ENCODE results near the gene HOXB7.

GRCh38 chr17:48558831-48559121 is 52.0 kb downstream of the HOXB7 start:
- TF ChIP-seq EZH2phosphoT487 (IDR thresholded peaks at IDR 0.05; ENCODE audit: unreplicated experiment) (no peak), CTCF (conservative IDR thresholded peaks at IDR 0.05; ENCODE audit: low read depth in 2 of 2) (no peak), CREB1 (CRISPR knock-in tag; IDR thresholded peaks at IDR 0.05; ENCODE audit: low read depth) (no peak), JUNB (IDR thresholded peaks at IDR 0.05; ENCODE audit: unreplicated experiment) (no peak), EZH2 (IDR thresholded peaks at IDR 0.05; ENCODE audit: low read depth, unreplicated experiment) (no peak), POLR2AphosphoS5 (IDR thresholded peaks at IDR 0.05; ENCODE audit: low read depth) (no peak), NANOG (IDR thresholded peaks at IDR 0.05; ENCODE audit: borderline replicate concordance) (no peak), ETS1 (IDR thresholded peaks at IDR 0.05) (no peak), ZNF331 (CRISPR knock-in tag; IDR thresholded peaks at IDR 0.05; ENCODE audit: low read depth) (no peak)
- TF ChIP-seq, protein P1, sequence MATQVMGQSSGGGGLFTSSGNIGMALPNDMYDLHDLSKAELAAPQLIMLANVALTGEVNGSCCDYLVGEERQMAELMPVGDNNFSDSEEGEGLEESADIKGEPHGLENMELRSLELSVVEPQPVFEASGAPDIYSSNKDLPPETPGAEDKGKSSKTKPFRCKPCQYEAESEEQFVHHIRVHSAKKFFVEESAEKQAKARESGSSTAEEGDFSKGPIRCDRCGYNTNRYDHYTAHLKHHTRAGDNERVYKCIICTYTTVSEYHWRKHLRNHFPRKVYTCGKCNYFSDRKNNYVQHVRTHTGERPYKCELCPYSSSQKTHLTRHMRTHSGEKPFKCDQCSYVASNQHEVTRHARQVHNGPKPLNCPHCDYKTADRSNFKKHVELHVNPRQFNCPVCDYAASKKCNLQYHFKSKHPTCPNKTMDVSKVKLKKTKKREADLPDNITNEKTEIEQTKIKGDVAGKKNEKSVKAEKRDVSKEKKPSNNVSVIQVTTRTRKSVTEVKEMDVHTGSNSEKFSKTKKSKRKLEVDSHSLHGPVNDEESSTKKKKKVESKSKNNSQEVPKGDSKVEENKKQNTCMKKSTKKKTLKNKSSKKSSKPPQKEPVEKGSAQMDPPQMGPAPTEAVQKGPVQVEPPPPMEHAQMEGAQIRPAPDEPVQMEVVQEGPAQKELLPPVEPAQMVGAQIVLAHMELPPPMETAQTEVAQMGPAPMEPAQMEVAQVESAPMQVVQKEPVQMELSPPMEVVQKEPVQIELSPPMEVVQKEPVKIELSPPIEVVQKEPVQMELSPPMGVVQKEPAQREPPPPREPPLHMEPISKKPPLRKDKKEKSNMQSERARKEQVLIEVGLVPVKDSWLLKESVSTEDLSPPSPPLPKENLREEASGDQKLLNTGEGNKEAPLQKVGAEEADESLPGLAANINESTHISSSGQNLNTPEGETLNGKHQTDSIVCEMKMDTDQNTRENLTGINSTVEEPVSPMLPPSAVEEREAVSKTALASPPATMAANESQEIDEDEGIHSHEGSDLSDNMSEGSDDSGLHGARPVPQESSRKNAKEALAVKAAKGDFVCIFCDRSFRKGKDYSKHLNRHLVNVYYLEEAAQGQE (IDR thresholded peaks at IDR 0.05; ENCODE audit: unreplicated experiment), result no peak

All from GM23338 (cell line).